Breast epithelium (tissue), 4 donors: Measurements from ENCODE around the gene CYP4F12. TPM values are rescaled to one million over a fixed set of nuclear protein-coding genes. Genes with fewer than 3 reads are reported as not detected.
"Not testable (repeated sequence)": the region's sequence is repeated elsewhere in the genome, so short reads cannot be mapped to it uniquely, and the experiment has no call there.

ENCODE experiments used
- DNase-seq, 2 donors: peaks; one replicate each; pipeline ENCODE4 v3.0.0-alpha.2; 2019; ENCODE audit warnings: low spot score in 2 of 2
- H3K27ac ChIP-seq, 2 donors: fragments of 200-600 bp; sonication (generic) in 1 of 2; one replicate each; pipeline ENCODE4 v1.5.1; 2016 to 2019; ENCODE audit warnings: mild to moderate bottlenecking in 1 of 2
- H3K27me3 ChIP-seq, 2 donors: fragments of 200-600 bp; sonication (generic) in 1 of 2; one replicate each; pipeline versions ENCODE4 v1.5.1 to v1.6.0; 2017 to 2019; ENCODE audit warnings: control low read depth in 1 of 2, mild to moderate bottlenecking in 1 of 2
- H3K36me3 ChIP-seq: fragments of 200-600 bp; one replicate; pipeline ENCODE4 v1.5.1; 2019
- H3K4me1 ChIP-seq, 2 donors: fragments of 200-600 bp; sonication (generic); one replicate each; pipeline ENCODE4 v1.5.1; 2016 to 2019; ENCODE audit warnings: control low read depth in 1 of 2
- H3K4me3 ChIP-seq, 3 donors: fragments of 200-600 bp; sonication (generic); 1 replicate in 2 of 3; 2 replicates in 1 of 3; pipeline ENCODE4 v1.5.1; 2016 to 2019; ENCODE audit warnings: mild to moderate bottlenecking in 3 of 3, moderate library complexity in 2 of 3
- H3K9me3 ChIP-seq, 2 donors: fragments of 200-600 bp; sonication (generic) in 1 of 2; one replicate each; pipeline ENCODE4 v1.5.1; 2016 to 2019; ENCODE audit warnings: control low read depth in 1 of 2
- POLR2A ChIP-seq: fragments of 450-650 bp; IDR thresholded peaks from one replicate; pipeline ENCODE4 v1.6.1; 2016; ENCODE audit warnings: antibody characterized with exemption, mild to moderate bottlenecking, moderate library complexity
- POLR2AphosphoS5 ChIP-seq, 3 donors: sonication (generic); formaldehyde crosslinking; IDR thresholded peaks; one replicate each; pipeline ENCODE4 v1.6.1; 2017; ENCODE audit warnings: antibody characterized with exemption in 3 of 3
- intact Hi-C: fragments of 100-400 bp; cut with DNase I; formaldehyde crosslinking; loops from one replicate; pipeline ENCODE4 v1.15.1; 2023; ENCODE audit warnings: low total_unique reads
- total RNA-seq, 3 donors: library from RNA; depleted of rRNA; stranded (reverse); fragments of >200 nt; gene quantifications; one replicate each; pipeline ENCODE4 v1.1.0, GENCODE V29; 2016
- TF ChIP-seq, protein P1 (sequence below), 3 donors: fragments of 450-650 bp; IDR thresholded peaks; one replicate each; pipeline ENCODE4 v1.5.1; 2016 to 2017; ENCODE audit warnings: antibody characterized with exemption in 3 of 3, mild to moderate bottlenecking in 3 of 3, moderate library complexity in 3 of 3

CYP4F12 gene
- total RNA-seq, 3 donors from 2014 or later = 3.5 to 8.8 (median 5.6) TPM

DNA sequence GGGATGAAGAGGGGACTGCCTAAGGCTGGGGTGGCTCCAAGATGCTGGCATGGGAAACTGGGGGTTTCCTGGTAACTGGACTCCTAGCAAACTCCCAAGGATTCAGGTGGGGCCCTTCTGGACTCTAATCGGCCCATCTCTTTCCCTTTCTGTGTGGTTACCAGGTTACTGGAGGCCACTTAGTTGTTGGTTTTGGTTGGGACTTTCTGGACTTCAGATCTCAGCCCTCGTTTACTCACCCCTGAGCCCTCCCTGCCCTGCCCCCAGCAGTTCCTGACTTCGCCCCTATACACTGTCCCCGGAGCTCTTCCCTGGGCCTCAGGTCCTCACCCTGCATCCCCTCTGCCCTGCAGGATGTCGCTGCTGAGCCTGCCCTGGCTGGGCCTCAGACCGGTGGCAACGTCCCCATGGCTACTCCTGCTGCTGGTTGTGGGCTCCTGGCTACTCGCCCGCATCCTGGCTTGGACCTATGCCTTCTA is 328 bp downstream of the CYP4F12 start:
- intact Hi-C loops = no loop called here
- no peak for DNase-seq
- Histone ChIP-seq H3K9me3 (no peaks in the 10 kb centered on the region), H3K27ac (peak overlapping the region in 1 of 2 donors; percentile 33), H3K27me3 (no peaks in the 10 kb centered on the region), H3K4me1 (no peaks in the 10 kb centered on the region), H3K4me3 (peak overlapping the region in 1 of 3 donors; percentile 3), H3K36me3 (no peaks in the 10 kb centered on the region)
- TF ChIP-seq POLR2AphosphoS5 (IDR thresholded peaks at IDR 0.05) (no peak), POLR2A (no peak)
- TF ChIP-seq, protein P1, sequence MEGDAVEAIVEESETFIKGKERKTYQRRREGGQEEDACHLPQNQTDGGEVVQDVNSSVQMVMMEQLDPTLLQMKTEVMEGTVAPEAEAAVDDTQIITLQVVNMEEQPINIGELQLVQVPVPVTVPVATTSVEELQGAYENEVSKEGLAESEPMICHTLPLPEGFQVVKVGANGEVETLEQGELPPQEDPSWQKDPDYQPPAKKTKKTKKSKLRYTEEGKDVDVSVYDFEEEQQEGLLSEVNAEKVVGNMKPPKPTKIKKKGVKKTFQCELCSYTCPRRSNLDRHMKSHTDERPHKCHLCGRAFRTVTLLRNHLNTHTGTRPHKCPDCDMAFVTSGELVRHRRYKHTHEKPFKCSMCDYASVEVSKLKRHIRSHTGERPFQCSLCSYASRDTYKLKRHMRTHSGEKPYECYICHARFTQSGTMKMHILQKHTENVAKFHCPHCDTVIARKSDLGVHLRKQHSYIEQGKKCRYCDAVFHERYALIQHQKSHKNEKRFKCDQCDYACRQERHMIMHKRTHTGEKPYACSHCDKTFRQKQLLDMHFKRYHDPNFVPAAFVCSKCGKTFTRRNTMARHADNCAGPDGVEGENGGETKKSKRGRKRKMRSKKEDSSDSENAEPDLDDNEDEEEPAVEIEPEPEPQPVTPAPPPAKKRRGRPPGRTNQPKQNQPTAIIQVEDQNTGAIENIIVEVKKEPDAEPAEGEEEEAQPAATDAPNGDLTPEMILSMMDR (IDR thresholded peaks at IDR 0.05) = no peak

DNA sequence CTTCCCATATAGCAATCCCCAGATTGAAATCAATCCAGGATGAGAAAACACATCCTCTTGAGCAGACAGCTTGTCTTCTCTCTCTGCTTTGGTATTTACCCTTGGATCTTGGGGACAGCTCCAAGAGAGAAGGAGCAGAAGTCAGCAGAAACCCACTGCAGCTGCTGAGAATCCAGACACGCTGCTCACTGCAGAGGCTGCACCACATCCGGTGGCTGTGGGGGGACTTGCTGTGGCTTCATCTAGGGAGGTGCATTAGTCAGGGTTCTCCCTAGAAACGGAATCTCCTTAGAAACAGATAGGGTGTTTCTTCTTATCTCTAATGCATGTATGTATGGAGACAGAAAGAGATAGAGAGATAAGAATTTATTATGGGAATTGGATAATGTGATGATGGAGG is 2.7 kb downstream of the CYP4F12 start:
- Histone ChIP-seq H3K4me1 (no peaks in the 10 kb centered on the region), H3K4me3 (no peak overlapping the region), H3K27me3 (no peaks in the 10 kb centered on the region), H3K36me3 (no peaks in the 10 kb centered on the region), H3K9me3 (no peaks in the 10 kb centered on the region), H3K27ac (no peak overlapping the region)
- intact Hi-C loops = no loop called here
- DNase-seq = no peak
- TF ChIP-seq POLR2AphosphoS5 (IDR thresholded peaks at IDR 0.05) (no peak), POLR2A (no peak)
- TF ChIP-seq, protein P1 (IDR thresholded peaks at IDR 0.05) = no peak

DNA sequence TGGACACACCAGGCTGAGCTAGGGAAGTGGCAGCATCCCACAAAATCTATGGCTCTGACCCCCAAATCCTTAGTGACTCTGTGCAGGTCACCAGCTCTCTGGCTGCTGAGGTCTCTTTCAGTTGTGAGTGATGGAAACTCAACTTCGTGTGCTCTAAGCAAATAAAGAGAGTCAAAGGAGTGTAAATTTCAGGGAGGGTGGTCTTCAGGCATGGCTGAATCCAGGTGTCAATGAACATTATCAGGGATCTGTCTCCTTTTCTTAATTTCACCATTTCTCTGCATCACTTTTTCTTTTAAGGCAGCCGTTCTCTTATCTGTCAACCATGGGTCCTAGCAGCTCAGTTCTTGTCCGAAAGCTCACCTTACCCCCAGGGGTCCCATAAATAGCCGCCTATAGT is 6.2 kb downstream of the CYP4F12 start:
- intact Hi-C loops = no loop called here
- Histone ChIP-seq H3K27ac (no peak overlapping the region), H3K9me3 (no peaks in the 10 kb centered on the region), H3K4me3 (no peak overlapping the region), H3K27me3 (no peaks in the 10 kb centered on the region), H3K4me1 (no peaks in the 10 kb centered on the region), H3K36me3 (no peaks in the 10 kb centered on the region)
- no peak for DNase-seq
- TF ChIP-seq, protein P1 (IDR thresholded peaks at IDR 0.05) = no peak
- TF ChIP-seq POLR2AphosphoS5 (IDR thresholded peaks at IDR 0.05) = no peak
- no peak for TF ChIP-seq POLR2A

DNA sequence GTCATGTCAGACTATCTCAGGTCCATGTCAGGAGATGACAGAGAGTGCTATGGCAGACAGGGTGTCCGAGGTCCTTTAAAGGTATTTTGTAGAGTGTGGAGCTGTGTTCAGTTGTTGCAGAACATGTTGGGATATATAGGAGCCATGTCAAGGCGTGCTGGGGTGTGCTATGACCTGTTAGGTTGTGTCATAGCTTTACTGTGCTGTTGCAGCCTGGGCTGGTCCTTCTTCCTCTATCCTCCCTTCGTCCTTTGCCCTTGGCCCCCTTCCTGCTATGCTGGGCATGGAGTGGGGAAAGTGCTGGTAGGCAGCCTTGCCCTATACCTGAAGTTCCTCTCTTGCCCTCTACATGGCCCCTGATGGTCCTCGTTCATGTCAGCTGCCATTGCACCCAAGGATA is 7.0 kb downstream of the CYP4F12 start:
- H3K4me3 ChIP-seq, H3K9me3 ChIP-seq, H3K27me3 ChIP-seq, DNase-seq, H3K27ac ChIP-seq, H3K36me3 ChIP-seq, H3K4me1 ChIP-seq: not testable (repeated sequence)
- intact Hi-C loops = loop anchor here (2.0 kb wide), 1 partner anchor 65 kb away; the partner anchor contains the start of gene CYP4F8

DNA sequence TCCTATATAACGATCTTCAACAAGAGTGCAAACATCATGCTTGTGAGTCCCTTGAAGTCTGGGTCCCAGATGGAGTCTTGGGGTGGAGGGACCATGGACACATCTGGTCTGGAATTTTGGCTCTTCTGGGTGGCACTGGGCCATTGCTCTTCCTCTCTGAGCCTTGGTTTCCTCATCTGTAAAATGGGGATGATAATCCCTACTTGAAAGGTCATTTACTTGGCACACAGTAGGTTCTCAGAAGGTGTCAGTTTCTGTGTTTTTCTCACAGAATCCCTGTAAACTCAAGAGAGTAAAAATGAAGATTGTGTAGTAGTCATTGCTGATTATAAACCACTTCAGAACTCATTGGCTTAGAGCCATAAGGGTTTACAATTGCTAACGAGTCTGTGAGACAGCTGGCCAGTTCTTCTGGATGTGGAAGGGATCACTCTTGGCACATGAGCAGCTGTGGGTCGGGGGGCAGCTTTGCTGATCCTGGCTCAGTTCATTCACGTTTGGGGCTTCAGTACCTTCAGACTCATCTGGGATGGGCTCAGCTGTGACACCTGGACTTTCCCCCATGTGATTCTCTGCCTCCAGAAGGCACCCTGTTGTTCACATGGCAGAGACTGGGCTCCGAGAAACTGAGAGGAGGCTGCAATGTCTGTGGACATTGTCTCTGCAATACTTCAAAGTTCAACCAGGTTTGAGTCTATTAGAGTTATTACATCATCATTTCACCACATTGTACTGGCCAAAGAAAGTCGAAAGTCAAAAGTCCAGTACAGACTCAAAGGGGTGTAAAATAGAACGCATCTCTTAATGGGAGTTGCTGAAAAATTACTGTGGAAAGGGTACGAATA is 7.8 kb downstream of the CYP4F12 start:
- Histone ChIP-seq H3K9me3 (no peaks in the 10 kb centered on the region), H3K36me3 (no peaks in the 10 kb centered on the region), H3K4me1 (no peaks in the 10 kb centered on the region), H3K27me3 (no peaks in the 10 kb centered on the region), H3K4me3 (no peak overlapping the region), H3K27ac (no peak overlapping the region)
- TF ChIP-seq, protein P1 (IDR thresholded peaks at IDR 0.05) = no peak
- no peak for TF ChIP-seq POLR2A
- no peak for TF ChIP-seq POLR2AphosphoS5 (IDR thresholded peaks at IDR 0.05)
- intact Hi-C loops = loop anchor here (2.0 kb wide), 1 partner anchor 66 kb away; the partner anchor contains the start of gene CYP4F8
- no peak for DNase-seq
